Activated CD8-positive, alpha-beta T cell treated with anti-CD3 and anti-CD28 coated beads for 36 hours (primary cell): ENCODE data around the gene CDC42EP4. TPM values are rescaled to one million over a fixed set of nuclear protein-coding genes. Genes with fewer than 3 reads are reported as not detected.

Experiments used
- ATAC-seq: fragments of 200-7000 bp; cut with Tn5 transposase; one replicate; pipeline ENCODE4 v1.10.0; 2021; ENCODE audit warnings: mild to moderate bottlenecking, moderate library complexity
- CTCF ChIA-PET: fragments of 350-600 bp; sonication (Branson Sonifier 250); formaldehyde crosslinking; loops from one replicate; lab custom pipeline; 2021; ENCODE audit warnings: antibody characterized with exemption; lab: Charles Lee
- POLR2A ChIA-PET: fragments of 350-600 bp; sonication (Branson Sonifier 250); formaldehyde crosslinking; loops from one replicate; lab custom pipeline; 2021; ENCODE audit warnings: antibody characterized with exemption; lab: Charles Lee
- DNase-seq: peaks from one replicate; pipeline ENCODE4 v3.0.0-alpha.2; 2020
- H3K27ac Mint-ChIP-seq: one replicate; pipeline ENCODE4 v1.8.0; 2021; ENCODE audit warnings: mild to moderate bottlenecking, mixed read lengths
- H3K27me3 Mint-ChIP-seq: one replicate; pipeline ENCODE4 v1.8.0; 2021; ENCODE audit warnings: mixed read lengths
- H3K36me3 Mint-ChIP-seq: one replicate; pipeline ENCODE4 v1.8.0; 2021; ENCODE audit warnings: low read depth, mixed read lengths
- H3K4me1 Mint-ChIP-seq: one replicate; pipeline ENCODE4 v1.8.0; 2021; ENCODE audit warnings: low read depth, mixed read lengths
- H3K4me3 Mint-ChIP-seq: one replicate; pipeline ENCODE4 v1.8.0; 2021; ENCODE audit warnings: mild to moderate bottlenecking, moderate library complexity, mixed read lengths
- H3K9me3 Mint-ChIP-seq: one replicate; pipeline ENCODE4 v1.8.0; 2021; ENCODE audit warnings: mixed read lengths
- intact Hi-C: fragments of 100-400 bp; cut with micrococcal nuclease; formaldehyde crosslinking; loops from one replicate; pipeline ENCODE4 v1.10.0; 2022
- total RNA-seq, 2 experiments: library from RNA; stranded (reverse); gene quantifications; one replicate each; pipeline ENCODE4 v1.2.3, GENCODE V29; 2021
- TF ChIP-seq, protein P1 (sequence below): fragments of 200-600 bp; IDR thresholded peaks from one replicate; pipeline ENCODE4 v1.8.0; 2022; ENCODE audit warnings: antibody characterized with exemption, mild to moderate bottlenecking

Gene CDC42EP4
- total RNA-seq, 2 experiments from 2014 or later: 0.72 to 1.1 TPM

DNA sequence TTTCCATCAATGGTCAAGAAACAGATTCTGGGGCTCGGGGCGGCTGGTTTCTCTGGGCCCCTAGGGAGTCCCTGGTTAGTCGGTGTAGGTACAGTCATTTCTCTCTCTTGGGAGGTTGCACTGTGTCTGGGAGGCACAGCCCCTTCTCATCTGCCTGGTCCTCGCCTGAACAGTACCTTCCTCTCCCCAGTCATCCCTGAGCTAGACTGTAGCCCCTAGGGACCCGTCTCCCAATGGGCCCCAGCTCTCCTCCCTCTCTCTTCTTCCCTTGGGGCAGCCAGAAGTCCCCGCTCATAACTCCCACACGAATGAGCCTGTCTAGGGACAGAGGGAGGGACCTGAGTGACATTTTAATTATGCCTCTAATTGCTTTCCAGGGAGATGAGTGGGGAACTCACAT lies 29.9 kb downstream of the CDC42EP4 start:
- Mint-ChIP-seq H3K4me3 (no peak overlapping the region), H3K27ac (no peak overlapping the region), H3K36me3 (no peaks in the 10 kb centered on the region), H3K4me1 (no peaks in the 10 kb centered on the region), H3K9me3 (no peaks in the 10 kb centered on the region), H3K27me3 (no peaks in the 10 kb centered on the region)
- POLR2A ChIA-PET: no interaction called here
- TF ChIP-seq, protein P1, sequence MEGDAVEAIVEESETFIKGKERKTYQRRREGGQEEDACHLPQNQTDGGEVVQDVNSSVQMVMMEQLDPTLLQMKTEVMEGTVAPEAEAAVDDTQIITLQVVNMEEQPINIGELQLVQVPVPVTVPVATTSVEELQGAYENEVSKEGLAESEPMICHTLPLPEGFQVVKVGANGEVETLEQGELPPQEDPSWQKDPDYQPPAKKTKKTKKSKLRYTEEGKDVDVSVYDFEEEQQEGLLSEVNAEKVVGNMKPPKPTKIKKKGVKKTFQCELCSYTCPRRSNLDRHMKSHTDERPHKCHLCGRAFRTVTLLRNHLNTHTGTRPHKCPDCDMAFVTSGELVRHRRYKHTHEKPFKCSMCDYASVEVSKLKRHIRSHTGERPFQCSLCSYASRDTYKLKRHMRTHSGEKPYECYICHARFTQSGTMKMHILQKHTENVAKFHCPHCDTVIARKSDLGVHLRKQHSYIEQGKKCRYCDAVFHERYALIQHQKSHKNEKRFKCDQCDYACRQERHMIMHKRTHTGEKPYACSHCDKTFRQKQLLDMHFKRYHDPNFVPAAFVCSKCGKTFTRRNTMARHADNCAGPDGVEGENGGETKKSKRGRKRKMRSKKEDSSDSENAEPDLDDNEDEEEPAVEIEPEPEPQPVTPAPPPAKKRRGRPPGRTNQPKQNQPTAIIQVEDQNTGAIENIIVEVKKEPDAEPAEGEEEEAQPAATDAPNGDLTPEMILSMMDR: no peak
- CTCF ChIA-PET: interaction anchor here (1.1 to 1.5 kb wide), 2 partner anchors 29 to 88 kb away, joined by 3 to 5 read pairs; no protein-coding TSS in a partner anchor
- ATAC-seq: no peak
- no peak for DNase-seq
- intact Hi-C loops: no loop called here

GRCh38 chr17:73280191-73280590 lies 31.6 kb downstream of the CDC42EP4 start:
- H3K27ac Mint-ChIP-seq: no peak overlapping the region
- DNase-seq: no peak
- TF ChIP-seq, protein P1: no peak
- no peaks in the 10 kb centered on the region for H3K27me3 Mint-ChIP-seq
- H3K4me1 Mint-ChIP-seq: no peaks in the 10 kb centered on the region
- intact Hi-C loops: no loop called here
- ChIA-PET POLR2A (no interaction called here), CTCF (no interaction called here)
- no peaks in the 10 kb centered on the region for H3K9me3 Mint-ChIP-seq
- no peak overlapping the region for H3K4me3 Mint-ChIP-seq
- no peak for ATAC-seq
- no peaks in the 10 kb centered on the region for H3K36me3 Mint-ChIP-seq

DNA sequence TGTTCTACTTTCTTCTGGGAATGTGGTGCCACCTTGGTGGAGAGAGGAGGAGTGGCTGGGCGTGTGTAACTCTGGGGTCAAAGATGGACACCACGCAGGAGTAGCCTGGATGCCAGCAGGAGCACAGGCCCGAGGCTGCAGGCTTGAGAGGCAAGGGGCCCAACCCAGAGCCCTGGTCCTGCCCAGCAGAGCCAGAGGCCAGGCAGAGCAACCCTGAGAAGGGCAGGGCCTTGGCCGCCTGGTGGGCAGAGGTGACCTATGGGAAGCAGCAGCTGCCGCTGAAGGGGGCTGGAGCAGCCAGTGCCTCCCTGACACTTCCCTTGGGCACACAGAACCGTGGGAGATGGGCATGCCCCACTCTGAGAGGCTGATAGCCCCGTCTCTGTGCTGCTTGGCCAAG lies 32.1 kb downstream of the CDC42EP4 start:
- no peaks in the 10 kb centered on the region for H3K9me3 Mint-ChIP-seq

DNA sequence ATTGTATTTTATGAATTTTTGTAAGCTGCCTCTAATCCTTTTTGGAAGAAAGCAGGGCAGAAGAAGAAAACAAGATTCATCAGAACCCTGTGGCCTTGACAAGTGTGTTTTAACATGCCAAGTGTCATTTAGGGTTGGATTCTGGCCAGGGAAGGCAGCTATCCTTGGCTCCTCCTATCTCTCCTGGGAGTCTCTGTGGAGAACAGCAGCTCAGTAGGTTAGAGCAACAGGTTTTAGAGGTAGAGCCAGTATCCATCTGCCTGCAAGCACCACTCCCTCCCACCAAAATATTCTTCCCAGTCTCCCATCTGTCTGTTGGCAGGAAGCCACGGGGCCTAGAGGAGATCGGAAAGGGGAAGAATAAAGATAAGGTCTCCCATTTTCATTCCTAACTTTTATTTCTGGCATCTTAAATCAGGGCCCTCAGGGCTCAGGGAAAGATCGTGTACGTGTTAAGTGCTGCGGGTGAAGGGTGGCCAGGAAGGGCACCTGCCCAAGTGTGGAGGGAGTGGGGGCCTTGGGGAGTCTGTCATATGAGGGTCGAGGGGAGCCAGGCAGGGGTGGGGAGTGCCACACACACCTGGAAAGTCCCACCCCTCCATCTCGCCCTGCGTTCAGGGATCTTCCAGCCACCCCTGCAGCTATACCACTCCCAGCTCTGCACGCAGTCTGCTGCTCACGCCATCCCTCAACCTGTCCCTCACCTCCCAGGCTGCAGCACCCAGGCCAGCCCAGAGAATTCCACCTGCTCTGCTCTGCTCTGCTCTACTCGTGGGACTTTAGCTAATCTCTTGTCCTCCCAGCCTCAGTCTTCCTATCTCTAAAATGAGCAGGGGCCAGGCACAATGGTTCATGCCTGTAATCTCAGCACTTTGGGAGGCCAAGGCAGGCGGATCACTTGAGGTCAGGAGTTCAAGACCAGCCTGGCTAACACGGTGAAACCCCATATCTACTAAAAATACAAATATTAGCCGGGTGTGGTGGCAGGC lies 33.0 kb downstream of the CDC42EP4 start:
- no peaks in the 10 kb centered on the region for H3K9me3 Mint-ChIP-seq
- no peaks in the 10 kb centered on the region for H3K27me3 Mint-ChIP-seq
- no peaks in the 10 kb centered on the region for H3K36me3 Mint-ChIP-seq
- no peak overlapping the region for H3K4me3 Mint-ChIP-seq
- H3K4me1 Mint-ChIP-seq: no peaks in the 10 kb centered on the region
- no peak overlapping the region for H3K27ac Mint-ChIP-seq
- TF ChIP-seq, protein P1: no peak
- intact Hi-C loops: no loop called here
- ATAC-seq: no peak
- ChIA-PET CTCF (interaction anchor here (0.9 to 2.4 kb wide), 2 partner anchors 22 to 91 kb away, joined by 3 to 14 read pairs; no protein-coding TSS in a partner anchor), POLR2A (interaction anchor here (0.7 kb wide), 1 partner anchor 792 kb away, joined by 3 read pairs; no protein-coding TSS in a partner anchor)
- no peak for DNase-seq

More for the DNA sequence above, 32.1 kb downstream of the CDC42EP4 start:
- Mint-ChIP-seq H3K4me1 (no peaks in the 10 kb centered on the region), H3K27me3 (no peaks in the 10 kb centered on the region), H3K36me3 (no peaks in the 10 kb centered on the region), H3K27ac (no peak overlapping the region), H3K4me3 (no peak overlapping the region)
- ATAC-seq (no peak), DNase-seq (no peak)
- intact Hi-C loops: no loop called here
- ChIA-PET POLR2A (no interaction called here), CTCF (no interaction called here)
- TF ChIP-seq, protein P1: no peak

GRCh38 chr17:73278049-73278464 lies 33.7 kb downstream of the CDC42EP4 start:
- H3K27me3 Mint-ChIP-seq: no peaks in the 10 kb centered on the region
- ChIA-PET CTCF (interaction anchor here (0.9 to 2.4 kb wide), 2 partner anchors 22 to 92 kb away, joined by 3 to 14 read pairs; no protein-coding TSS in a partner anchor), POLR2A (interaction anchor here (0.7 kb wide), 1 partner anchor 792 kb away, joined by 3 read pairs; no protein-coding TSS in a partner anchor)
- H3K4me1 Mint-ChIP-seq: no peaks in the 10 kb centered on the region
- no peak for ATAC-seq
- intact Hi-C loops: no loop called here
- H3K9me3 Mint-ChIP-seq: no peaks in the 10 kb centered on the region
- TF ChIP-seq, protein P1: no peak
- H3K27ac Mint-ChIP-seq: no peak overlapping the region
- no peak overlapping the region for H3K4me3 Mint-ChIP-seq
- no peaks in the 10 kb centered on the region for H3K36me3 Mint-ChIP-seq
- no peak for DNase-seq
